Epithelial cell of proximal tubule (primary cell): Measurements from ENCODE around the gene CACNA1A. TPM values are rescaled to one million over a fixed set of nuclear protein-coding genes. Genes with fewer than 3 reads are reported as not detected.

Experiments used
- DNase-seq: peaks from one replicate; pipeline ENCODE4 v3.0.0-alpha.2; 2011; ENCODE audit warnings: low read depth
- H3K4me3 ChIP-seq: 2 replicates; pipeline ENCODE4 v1.5.1; 2011; ENCODE audit warnings: low read depth, mild to moderate bottlenecking, low read length
- CTCF ChIP-seq: conservative IDR thresholded peaks from 2 replicates; pipeline ENCODE4 v1.5.1; 2012; ENCODE audit warnings: low read depth, mild to moderate bottlenecking, low read length
- total RNA-seq: library from RNA; depleted of rRNA; stranded (reverse); fragments of >200 nt; gene quantifications from 2 replicates; pipeline ENCODE4 v1.2.3, GENCODE V29; 2015

CACNA1A gene
- total RNA-seq, 1 donor from 2014 or later, result 0.98 TPM

GRCh38 chr19:13476071-13476470 is 30.2 kb downstream of the CACNA1A start:
- no peak for DNase-seq
- no peak overlapping the region for H3K4me3 ChIP-seq
- no peak for TF ChIP-seq CTCF

- no peak for TF ChIP-seq CTCF
- DNase-seq, result no peak
- H3K4me3 ChIP-seq, result no peak overlapping the region
These were observed 31.2 kb downstream of the CACNA1A start for GRCh38 chr19:13475044-13475443.

- H3K4me3 ChIP-seq, result no peak overlapping the region
- no peak for DNase-seq
- no peak for TF ChIP-seq CTCF
These were observed 39.6 kb downstream of the CACNA1A start for GRCh38 chr19:13466697-13467096.

- H3K4me3 ChIP-seq, result no peak overlapping the region
- no peak for TF ChIP-seq CTCF
- no peak for DNase-seq
These were observed 43.0 kb downstream of the CACNA1A start for GRCh38 chr19:13463296-13463695.

- no peak overlapping the region for H3K4me3 ChIP-seq
- DNase-seq, result no peak
- TF ChIP-seq CTCF, result no peak
These were observed 44.7 kb downstream of the CACNA1A start for GRCh38 chr19:13461536-13461935.

GRCh38 chr19:13460045-13460444 is 46.2 kb downstream of the CACNA1A start:
- no peak for DNase-seq
- H3K4me3 ChIP-seq, result no peak overlapping the region
- TF ChIP-seq CTCF, result no peak

GRCh38 chr19:13459351-13459750 is 46.9 kb downstream of the CACNA1A start:
- H3K4me3 ChIP-seq, result no peak overlapping the region
- TF ChIP-seq CTCF, result no peak
- DNase-seq, result no peak
